ENCODE data around the gene WDR5B.
A peak's percentile ranks its signal among the peaks of the same experiment; 100 is the strongest.
"Not testable (repeated sequence)": the region's sequence is repeated elsewhere in the genome, so short reads cannot be mapped to it uniquely, and the experiment has no call there.

Gene WDR5B

GRCh38 chr3:122415762-122416654 lies at the start of gene WDR5B:
Gene WDR5B, minus strand, starts transcription at chr3:122416062. Its CDS starts 534 bp downstream, at chr3:122415528.
- peak; percentile 96 to 97 for DNase-seq

- DNase-seq, result no peak
Observed at GRCh38 chr3:122464659-122465058, 48.8 kb upstream of the WDR5B start.

DNA sequence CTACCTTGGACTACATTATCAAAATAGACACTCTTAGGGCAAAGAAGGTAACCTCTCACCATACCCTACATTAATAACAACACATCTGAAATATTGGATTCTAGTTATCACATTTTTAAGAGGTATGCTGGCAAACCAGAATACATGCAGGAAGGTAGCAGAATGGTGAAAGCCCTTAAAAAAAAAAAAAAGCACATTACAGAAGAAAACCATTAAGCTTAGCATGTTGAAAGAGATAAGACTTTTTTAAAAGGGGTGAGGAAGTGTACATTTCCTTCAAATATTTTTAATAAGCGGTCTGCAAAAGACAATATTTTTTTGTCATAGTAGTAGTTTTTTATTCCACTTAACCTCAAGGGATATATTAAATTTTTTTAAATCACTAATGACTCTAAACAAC lies 46.5 kb upstream of the WDR5B start:
- DNase-seq, result no peak

GRCh38 chr3:122461806-122462205 lies 45.9 kb upstream of the WDR5B start:
- no peak for DNase-seq

DNA sequence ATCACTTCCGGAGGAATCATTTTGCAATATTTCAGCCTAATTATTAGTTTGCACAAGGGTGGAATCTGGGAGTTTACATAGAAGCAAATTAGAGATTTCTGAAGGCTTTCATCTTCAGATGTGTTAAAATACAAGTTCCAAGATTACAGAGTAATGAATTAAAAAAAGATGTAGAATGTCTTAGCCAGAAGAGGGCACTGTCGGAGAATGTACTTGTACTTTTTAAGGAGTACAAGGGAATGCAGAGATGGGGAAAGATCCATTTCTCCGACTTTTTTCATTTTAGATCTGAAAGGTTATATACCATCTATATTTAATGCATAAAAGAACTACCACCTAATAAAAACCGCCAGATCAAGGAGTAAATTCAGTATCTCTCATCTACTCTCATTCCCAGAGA lies 43.1 kb upstream of the WDR5B start:
- no peak for DNase-seq

GRCh38 chr3:122457706-122458105 lies 41.8 kb upstream of the WDR5B start:
- no peak for DNase-seq

GRCh38 chr3:122456074-122456473 lies 40.2 kb upstream of the WDR5B start:
- no peak for DNase-seq

- DNase-seq, result no peak
Observed at GRCh38 chr3:122451371-122451770, 35.5 kb upstream of the WDR5B start.

DNA sequence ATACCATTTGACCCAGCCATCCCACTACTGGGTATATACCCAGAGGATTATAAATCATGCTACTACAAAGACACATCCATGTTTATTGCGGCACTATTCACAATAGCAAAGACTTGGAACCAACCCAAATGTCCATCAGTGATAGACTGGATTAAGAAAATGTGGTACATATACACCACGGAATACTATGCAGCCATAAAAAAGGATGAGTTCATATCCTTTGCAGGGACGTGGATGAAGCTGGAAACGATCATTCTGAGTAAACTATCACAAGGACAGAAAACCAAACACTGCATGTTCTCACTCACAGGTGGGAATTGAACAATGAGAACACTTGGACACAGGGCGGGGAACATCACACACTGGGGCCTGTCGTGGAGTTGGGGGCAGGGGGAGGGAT lies 32.4 kb upstream of the WDR5B start:
- not testable (repeated sequence) for DNase-seq

DNA sequence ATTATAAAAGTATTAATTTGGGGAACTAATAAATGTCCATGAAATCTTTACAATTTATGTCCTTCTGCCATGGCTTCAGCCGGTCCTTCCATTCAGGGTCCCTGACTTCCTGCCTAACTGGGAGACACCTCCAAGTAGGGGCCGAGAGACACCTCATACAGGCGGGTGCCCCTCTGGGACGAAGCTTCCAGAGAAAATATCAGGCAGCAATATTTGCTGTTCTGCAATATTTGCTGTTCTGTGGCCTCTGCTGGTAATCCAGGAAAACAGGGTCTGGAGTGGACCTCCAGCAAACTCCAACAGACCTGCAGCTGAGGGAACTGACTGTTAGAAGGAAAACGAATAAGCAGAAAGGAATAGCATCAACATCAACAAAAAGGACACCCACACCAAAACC lies 28.6 kb upstream of the WDR5B start:
- not testable (repeated sequence) for DNase-seq

- not testable (repeated sequence) for DNase-seq
Observed at GRCh38 chr3:122443762-122444490, 28.1 kb upstream of the WDR5B start.

DNA sequence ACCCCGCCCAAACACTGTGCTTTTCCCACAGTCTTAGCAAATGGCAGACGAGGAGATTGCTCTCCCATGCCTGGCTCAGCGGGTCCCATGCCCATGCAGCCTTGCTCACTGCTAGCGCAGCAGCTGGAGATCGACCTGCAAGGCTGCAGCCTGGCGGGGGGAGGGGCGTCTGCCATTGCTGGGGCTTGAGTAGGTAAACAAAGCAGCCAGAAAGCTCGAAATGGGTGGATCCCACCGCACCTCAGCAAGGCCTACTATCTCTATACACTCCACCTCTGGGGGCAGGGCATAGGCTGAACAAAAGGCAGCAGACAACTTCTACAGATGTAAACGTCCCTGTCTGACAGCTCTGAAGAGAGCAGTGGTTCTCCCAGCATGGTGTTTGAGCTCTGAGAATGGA lies 27.2 kb upstream of the WDR5B start:
- no peak for DNase-seq

DNA sequence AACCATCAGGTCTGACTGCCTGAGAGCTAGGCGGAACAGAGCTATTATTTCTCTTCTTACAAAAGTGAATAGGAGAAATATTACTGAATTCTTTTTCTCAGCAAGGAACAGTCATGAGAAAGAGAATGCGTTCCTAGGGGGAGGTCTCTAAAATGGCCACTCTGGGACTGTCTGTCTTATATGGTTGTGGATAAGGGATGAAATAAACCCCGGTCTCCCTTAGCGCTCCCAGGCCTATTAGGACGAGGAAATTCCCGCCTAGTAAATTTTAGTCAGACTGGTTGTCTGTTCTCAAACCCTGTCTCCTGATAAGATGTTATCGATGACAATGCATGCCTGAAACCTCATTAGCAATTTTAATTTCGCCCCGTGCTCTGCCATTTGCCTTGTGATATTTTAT lies 20.1 kb upstream of the WDR5B start:
- no peak for DNase-seq

- no peak for DNase-seq
Observed at GRCh38 chr3:122430371-122430770, 14.5 kb upstream of the WDR5B start.

DNA sequence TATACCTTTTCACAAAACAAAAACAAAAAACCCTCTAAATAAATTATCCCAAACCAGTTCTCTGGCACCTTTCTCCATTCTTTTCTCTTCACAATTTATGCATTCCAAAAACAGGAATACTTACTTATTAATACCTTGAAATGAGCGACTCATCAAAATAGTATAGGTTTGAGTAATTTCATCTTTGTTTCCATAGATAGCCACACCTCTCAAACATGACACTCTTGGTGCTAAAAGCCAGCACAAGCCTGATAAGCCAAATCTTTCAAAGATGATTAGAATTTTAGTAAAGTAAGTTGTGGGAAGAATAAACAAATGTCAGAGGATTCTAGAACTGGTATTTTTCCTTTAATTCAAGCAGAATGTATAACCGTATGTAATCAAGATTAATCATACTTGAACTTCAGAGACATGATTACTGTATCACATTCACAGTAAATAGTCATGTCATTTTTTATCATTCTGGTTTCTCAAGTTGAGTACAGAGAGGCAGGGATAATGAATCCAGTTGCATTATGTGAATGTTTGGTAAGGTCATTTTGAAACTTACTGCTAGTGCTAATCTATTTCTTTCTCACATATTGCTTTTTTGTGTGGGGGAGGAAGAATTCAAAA lies 12.1 kb upstream of the WDR5B start:
- DNase-seq, result no peak

DNA sequence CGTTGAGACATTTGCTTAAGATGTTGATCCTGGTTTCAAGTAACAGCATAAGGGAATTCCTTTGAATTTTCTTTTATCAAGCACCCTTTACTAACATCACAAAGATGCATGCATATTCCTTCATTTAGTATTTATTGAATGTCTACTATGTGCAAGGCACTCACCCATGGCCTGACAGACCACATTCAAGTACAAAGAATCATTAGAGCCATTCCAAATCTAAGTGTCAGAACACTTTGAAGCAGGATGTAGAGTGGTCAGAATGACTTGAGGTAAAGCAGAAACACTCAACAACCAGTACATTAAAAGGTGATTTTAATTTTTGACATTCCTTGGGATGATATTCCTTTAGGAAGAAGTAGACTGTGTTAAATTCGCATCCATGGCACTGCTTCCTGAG lies 6.0 kb upstream of the WDR5B start:
- no peak for DNase-seq

- DNase-seq, result no peak
Observed at GRCh38 chr3:122421101-122421500, 5.2 kb upstream of the WDR5B start.

DNA sequence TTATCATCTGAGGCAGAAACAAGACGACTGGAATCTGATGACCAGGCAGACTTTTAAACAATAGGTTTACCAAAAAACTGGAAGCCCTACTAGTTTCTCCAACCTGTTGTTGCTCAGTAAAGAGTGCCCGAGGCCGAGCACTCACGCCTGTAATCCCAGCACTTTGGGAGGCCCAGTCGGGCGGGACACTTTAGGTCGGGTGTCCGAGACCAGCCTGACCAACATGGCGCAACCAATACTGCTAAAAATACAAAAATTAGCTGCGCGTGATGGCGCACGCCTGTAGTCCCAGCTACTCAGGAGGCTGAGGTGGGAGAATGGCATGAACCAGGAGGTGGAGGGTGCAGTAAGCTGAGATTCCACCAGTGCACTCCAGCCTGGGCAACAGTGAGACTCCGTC lies 1.1 kb upstream of the WDR5B start:
- DNase-seq, result no peak

GRCh38 chr3:122415104-122415744 lies 638 bp downstream of the WDR5B start:
- DNase-seq, result peak in 1 of 2 experiments; percentile 26

DNA sequence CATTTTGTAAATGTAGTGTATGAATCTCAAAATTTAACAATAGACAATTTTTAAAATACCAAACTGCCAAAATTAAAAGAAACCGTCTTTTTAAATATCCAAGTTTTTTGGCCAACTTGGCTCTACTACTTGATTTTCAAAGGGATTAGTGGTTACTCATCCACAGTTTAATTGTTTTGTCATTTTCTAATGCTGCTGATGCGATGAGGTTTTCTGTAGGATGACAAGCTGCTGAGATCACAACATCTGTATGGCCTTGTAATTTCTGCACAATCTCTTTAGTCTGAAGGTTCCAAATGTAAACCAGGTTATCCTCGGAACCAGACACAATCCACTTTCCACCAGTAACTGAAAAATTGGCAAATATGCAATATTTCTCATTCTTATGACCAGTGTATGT lies 1.5 kb downstream of the WDR5B start:
- no peak for DNase-seq

- DNase-seq, result no peak
Observed at GRCh38 chr3:122410639-122411038, 5.2 kb downstream of the WDR5B start.

DNA sequence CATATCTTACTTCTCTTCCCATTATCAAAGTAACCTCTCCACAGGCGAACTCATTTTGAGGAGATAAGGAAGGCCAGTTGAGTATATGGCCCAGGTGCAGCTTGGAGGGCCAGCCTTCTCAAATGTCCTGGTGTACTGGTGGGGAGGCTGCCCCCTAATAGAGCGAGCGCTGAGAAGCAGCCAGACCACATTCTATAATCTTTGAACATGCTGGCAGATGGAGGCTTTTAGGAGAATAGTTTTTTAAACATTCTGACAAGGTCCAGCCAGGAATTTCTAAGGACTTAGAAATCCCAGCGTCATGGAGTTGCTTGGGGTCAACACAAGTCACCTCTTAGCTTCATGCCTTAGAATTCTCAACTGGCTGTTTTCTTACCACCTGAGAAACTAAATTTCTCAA lies 5.8 kb downstream of the WDR5B start:
- DNase-seq, result no peak

- DNase-seq, result no peak
Observed at GRCh38 chr3:122409446-122409845, 6.4 kb downstream of the WDR5B start.

Data from stimulated activated CD4-positive, alpha-beta T cell treated with anti-CD3 and anti-CD28 coated beads, Interleukin-4, amount 100 ng/mL, for 4 hours (primary cell).